OCI-LY1 (cell line): Measurements from ENCODE around the gene PCDHA5.
A peak's percentile ranks its signal among the peaks of the same experiment; 100 is the strongest.
"Not testable (repeated sequence)": the region's sequence is repeated elsewhere in the genome, so short reads cannot be mapped to it uniquely, and the experiment has no call there.

Experiments
- H2AFZ ChIP-seq: fragments of 200-600 bp; sonication (generic), shearing (Covaris generic); 2 replicates; pipeline ENCODE4 v1.6.0; 2014; ENCODE audit warnings: antibody characterized with exemption, mild to moderate bottlenecking, low read length
- H3F3A ChIP-seq: fragments of 200-600 bp; sonication (generic), shearing (Covaris generic); 2 replicates; pipeline ENCODE4 v1.6.0; 2014; ENCODE audit warnings: mild to moderate bottlenecking, antibody characterized with exemption, low read length, moderate library complexity; ENCODE audit not compliant: insufficient read depth
- H3K27ac ChIP-seq: fragments of 200-600 bp; sonication (generic); 2 replicates; pipeline ENCODE4 v1.5.1; 2014; ENCODE audit warnings: low read length, mixed run types, mild to moderate bottlenecking, low read depth; ENCODE audit not compliant: poor library complexity, severe bottlenecking
- H3K27me3 ChIP-seq: fragments of 200-600 bp; sonication (generic); 2 replicates; pipeline ENCODE4 v1.6.0; 2014; ENCODE audit warnings: antibody characterized with exemption, mild to moderate bottlenecking, low read length, moderate library complexity; ENCODE audit not compliant: insufficient read depth
- H3K36me3 ChIP-seq: fragments of 200-600 bp; sonication (generic); 2 replicates; pipeline ENCODE4 v1.6.1; 2014; ENCODE audit warnings: mild to moderate bottlenecking, antibody characterized with exemption, low read length, moderate library complexity, mixed read lengths; ENCODE audit not compliant: insufficient read depth
- H3K4me1 ChIP-seq: fragments of 200-600 bp; sonication (generic); 2 replicates; pipeline ENCODE4 v1.5.1; 2014; ENCODE audit warnings: mild to moderate bottlenecking, low read length, moderate library complexity; ENCODE audit not compliant: insufficient read depth, severe bottlenecking
- H3K4me2 ChIP-seq: fragments of 200-600 bp; sonication (generic), shearing (Covaris generic); 2 replicates; pipeline ENCODE4 v1.6.1; 2014; ENCODE audit warnings: low read length
- H3K4me3 ChIP-seq: fragments of 200-600 bp; sonication (generic); 2 replicates; pipeline ENCODE4 v1.5.1; 2014; ENCODE audit warnings: low read length, low read depth, mild to moderate bottlenecking, mixed read lengths; ENCODE audit not compliant: poor library complexity, severe bottlenecking
- H3K79me2 ChIP-seq: fragments of 200-600 bp; shearing (Covaris generic); 2 replicates; pipeline ENCODE4 v1.6.1; 2016; ENCODE audit warnings: mixed run types, low read length, mixed read lengths; ENCODE audit not compliant: insufficient read depth
- H3K9ac ChIP-seq: fragments of 200-600 bp; sonication (generic), shearing (Covaris generic); 2 replicates; pipeline ENCODE4 v1.6.1; 2014; ENCODE audit warnings: mild to moderate bottlenecking, low read length, mixed read lengths
- H3K9me2 ChIP-seq: fragments of 200-600 bp; sonication (generic), shearing (Covaris generic); 2 replicates; pipeline ENCODE4 v1.6.1; 2014; ENCODE audit warnings: low read depth, mild to moderate bottlenecking, low read length, mixed read lengths
- H3K9me3 ChIP-seq: fragments of 200-600 bp; shearing (Covaris generic); 2 replicates; pipeline ENCODE4 v1.6.1; 2014; ENCODE audit warnings: low read length, mixed read lengths
- H4K20me1 ChIP-seq: fragments of 200-600 bp; sonication (generic), shearing (Covaris generic); 2 replicates; pipeline ENCODE4 v1.6.0; 2016; ENCODE audit warnings: mild to moderate bottlenecking, low read length; ENCODE audit not compliant: insufficient read depth
- CTCF ChIP-seq: fragments of 200-600 bp; sonication (generic), shearing (Covaris generic); IDR thresholded peaks from 2 replicates; pipeline ENCODE4 v1.5.1; 2017; ENCODE audit warnings: mild to moderate bottlenecking, antibody characterized with exemption, low read length, moderate library complexity, mixed read lengths
- EZH2 ChIP-seq: fragments of 200-600 bp; sonication (generic), shearing (Covaris generic); IDR thresholded peaks from 2 replicates; pipeline ENCODE4 v1.8.0; 2017; ENCODE audit warnings: borderline replicate concordance, mixed run types, mild to moderate bottlenecking, antibody characterized with exemption, low read length, moderate library complexity, mixed read lengths

PCDHA5 gene

GRCh38 chr5:140840978-140841962 lies 19.9 kb downstream of the PCDHA5 start, which contains the start of gene PCDHA8:
TSS of gene PCDHA8 (plus strand) at chr5:140841187. CDS start at chr5:140841322, 135 bp downstream.
- Histone ChIP-seq H3K27me3 (no peaks in the 10 kb centered on the region), H3K9me3 (no peaks in the 10 kb centered on the region), H2AFZ (no peak within 1 kb of the TSS), H3F3A (no peaks in the 10 kb centered on the region), H3K9ac (no peak within 1 kb of the TSS), H3K4me2 (no peak within 1 kb of the TSS), H3K4me1 (no peaks in the 10 kb centered on the region), H3K4me3 (no peak within 1 kb of the TSS), H3K36me3 (no peaks in the 10 kb centered on the region), H3K79me2 (no peaks in the 10 kb centered on the region), H4K20me1 (no peaks in the 10 kb centered on the region), H3K9me2 (no peaks in the 10 kb centered on the region), H3K27ac (no peak within 1 kb of the TSS)
- TF ChIP-seq EZH2 (no peak), CTCF (peak; percentile 63)

GRCh38 chr5:140842798-140843733 lies 21.7 kb downstream of the PCDHA5 start:
- H3K27ac ChIP-seq: no peak overlapping the region
- H3K4me2 ChIP-seq: no peak overlapping the region
- no peaks in the 10 kb centered on the region for H3K9me3 ChIP-seq
- TF ChIP-seq CTCF (no peak), EZH2 (no peak)
- no peaks in the 10 kb centered on the region for H3K9me2 ChIP-seq
- H3K36me3 ChIP-seq: no peaks in the 10 kb centered on the region
- H4K20me1 ChIP-seq: no peaks in the 10 kb centered on the region
- no peak overlapping the region for H3K9ac ChIP-seq
- no peak overlapping the region for H3K4me3 ChIP-seq
- no peak overlapping the region for H2AFZ ChIP-seq
- no peaks in the 10 kb centered on the region for H3K27me3 ChIP-seq
- no peaks in the 10 kb centered on the region for H3K79me2 ChIP-seq
- H3K4me1 ChIP-seq: no peaks in the 10 kb centered on the region
- no peaks in the 10 kb centered on the region for H3F3A ChIP-seq

DNA sequence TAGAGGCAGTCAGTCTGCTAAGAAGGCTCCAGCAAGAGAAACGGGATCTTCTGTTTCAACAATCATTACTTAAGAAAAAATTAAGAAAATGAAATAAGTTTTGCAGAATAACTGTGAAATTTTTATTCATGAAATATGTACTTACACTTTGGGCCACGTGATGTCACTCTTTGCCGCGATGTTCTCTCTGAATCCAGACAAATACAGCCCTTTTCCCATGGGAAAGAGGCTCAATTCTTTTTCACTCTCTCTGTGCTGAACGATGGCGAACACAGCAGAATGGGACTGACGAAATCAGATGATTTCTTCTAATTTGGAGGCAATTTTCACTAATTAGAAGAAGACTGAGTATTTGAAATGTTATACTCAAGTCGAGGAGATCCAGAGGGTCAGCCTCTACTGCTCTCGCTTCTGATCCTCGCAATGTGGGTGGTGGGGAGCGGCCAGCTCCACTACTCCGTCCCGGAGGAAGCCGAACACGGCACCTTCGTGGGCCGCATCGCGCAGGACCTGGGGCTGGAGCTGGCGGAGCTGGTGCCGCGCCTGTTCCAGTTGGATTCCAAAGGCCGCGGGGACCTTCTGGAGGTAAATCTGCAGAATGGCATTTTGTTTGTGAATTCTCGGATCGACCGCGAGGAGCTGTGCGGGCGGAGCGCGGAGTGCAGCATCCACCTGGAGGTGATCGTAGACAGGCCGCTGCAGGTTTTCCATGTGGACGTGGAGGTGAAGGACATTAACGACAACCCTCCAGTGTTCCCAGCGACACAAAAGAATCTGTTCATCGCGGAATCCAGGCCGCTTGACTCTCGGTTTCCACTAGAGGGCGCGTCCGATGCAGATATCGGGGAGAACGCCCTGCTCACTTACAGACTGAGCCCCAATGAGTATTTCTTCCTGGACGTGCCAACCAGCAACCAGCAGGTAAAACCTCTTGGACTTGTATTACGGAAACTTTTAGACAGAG lies 27.0 kb downstream of the PCDHA5 start, which contains the start of gene PCDHA9:
Gene PCDHA9 (plus strand): TSS at position 244 of the 964 bp plus-strand sequence. CDS start 114 bp downstream, at position 358.
- H3K4me1 ChIP-seq, H3K27ac ChIP-seq, H4K20me1 ChIP-seq, H2AFZ ChIP-seq, H3K9me2 ChIP-seq, H3K79me2 ChIP-seq, H3K27me3 ChIP-seq, H3K36me3 ChIP-seq, H3K9me3 ChIP-seq, H3K9ac ChIP-seq, H3F3A ChIP-seq, H3K4me3 ChIP-seq, H3K4me2 ChIP-seq: not testable (repeated sequence)

DNA sequence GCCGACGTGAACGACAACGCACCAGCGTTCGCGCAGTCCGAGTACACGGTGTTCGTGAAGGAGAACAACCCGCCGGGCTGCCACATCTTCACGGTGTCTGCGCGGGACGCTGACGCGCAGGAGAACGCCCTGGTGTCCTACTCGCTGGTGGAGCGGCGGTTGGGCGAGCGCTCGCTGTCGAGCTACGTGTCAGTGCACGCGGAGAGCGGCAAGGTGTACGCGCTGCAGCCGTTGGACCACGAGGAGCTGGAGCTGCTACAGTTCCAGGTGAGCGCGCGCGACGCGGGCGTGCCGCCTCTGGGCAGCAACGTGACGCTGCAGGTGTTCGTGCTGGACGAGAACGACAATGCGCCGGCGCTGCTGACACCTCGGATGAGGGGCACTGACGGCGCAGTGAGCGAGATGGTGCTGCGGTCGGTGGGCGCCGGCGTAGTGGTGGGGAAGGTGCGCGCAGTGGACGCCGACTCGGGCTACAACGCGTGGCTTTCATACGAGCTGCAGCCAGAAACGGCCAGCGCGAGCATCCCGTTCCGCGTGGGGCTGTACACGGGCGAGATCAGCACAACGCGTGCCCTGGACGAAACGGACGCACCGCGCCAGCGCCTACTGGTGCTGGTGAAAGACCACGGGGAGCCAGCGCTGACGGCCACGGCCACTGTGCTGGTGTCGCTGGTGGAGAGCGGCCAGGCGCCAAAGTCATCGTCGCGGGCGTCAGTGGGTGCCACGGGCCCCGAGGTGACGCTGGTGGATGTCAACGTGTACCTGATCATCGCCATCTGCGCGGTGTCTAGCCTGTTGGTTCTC lies 28.6 kb downstream of the PCDHA5 start:
- not testable (repeated sequence) for H2AFZ ChIP-seq, H3F3A ChIP-seq, H3K4me1 ChIP-seq, H3K79me2 ChIP-seq, H3K4me3 ChIP-seq, H3K27me3 ChIP-seq, H3K27ac ChIP-seq, H3K9ac ChIP-seq, H3K36me3 ChIP-seq, H3K4me2 ChIP-seq, H4K20me1 ChIP-seq, H3K9me2 ChIP-seq, H3K9me3 ChIP-seq
